NCI-H748 (cell line): ENCODE results near the gene MTMR11.

ENCODE experiments used
- DNase-seq: peaks from one replicate; lab custom pipeline; 2025; ENCODE audit not compliant: unreplicated experiment; lab: John Stamatoyannopoulos, UW

The MTMR11 gene

DNA sequence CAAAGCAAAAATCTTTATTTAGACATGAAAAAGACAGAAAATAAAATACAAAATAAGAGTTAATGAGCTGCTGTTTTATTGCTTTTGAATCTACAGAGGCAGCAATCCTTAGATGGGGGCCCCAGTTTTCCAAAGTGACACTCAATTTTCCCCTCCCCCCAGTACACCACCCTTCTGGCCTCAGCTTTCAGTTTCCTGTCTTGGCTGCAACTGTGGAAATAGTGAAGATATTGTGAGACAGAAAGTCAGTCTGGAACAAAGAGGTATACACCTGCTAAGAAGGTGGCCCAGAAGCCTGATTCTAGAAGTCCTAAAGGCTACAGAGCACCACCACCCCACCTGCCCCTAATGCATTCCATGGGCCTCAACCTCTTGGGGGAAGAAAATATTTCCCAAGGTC lies 1.1 kb upstream of the MTMR11 start:
- DNase-seq, result no peak

DNA sequence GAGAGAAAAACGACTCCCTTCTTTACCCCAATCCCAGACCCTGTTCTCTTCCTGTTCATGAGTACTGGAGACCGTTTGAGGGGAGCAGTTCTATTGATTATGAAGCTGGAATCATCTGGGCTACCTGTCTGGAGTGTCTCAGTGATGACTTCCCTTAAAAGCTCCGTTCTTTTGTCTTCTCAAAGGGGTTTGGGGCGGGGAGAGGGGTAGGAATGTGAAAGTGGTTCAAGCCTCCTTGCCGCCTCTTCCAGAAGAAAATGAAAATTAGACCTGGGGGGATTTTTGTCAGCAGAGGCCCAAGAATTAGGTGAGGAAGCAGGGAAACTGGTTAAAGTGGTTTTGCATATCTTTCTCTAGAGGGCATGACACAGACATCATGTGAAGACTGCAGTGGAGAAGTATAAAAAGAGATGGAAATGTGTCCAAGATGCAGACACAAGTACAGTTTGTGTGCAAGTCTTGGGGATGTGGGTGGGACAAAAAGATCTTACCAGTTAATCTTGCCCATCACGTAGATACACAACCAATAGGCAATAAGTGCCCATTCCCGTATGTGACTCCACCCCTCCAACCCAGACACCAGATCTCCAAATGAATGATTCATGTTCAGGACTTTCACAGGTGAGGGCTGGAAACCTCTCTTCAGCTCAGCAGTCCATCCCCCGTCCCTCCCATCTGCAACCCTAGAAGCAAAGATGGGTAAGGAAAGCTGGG lies 470 bp upstream of the MTMR11 start:
- peak; percentile 59 for DNase-seq

DNA sequence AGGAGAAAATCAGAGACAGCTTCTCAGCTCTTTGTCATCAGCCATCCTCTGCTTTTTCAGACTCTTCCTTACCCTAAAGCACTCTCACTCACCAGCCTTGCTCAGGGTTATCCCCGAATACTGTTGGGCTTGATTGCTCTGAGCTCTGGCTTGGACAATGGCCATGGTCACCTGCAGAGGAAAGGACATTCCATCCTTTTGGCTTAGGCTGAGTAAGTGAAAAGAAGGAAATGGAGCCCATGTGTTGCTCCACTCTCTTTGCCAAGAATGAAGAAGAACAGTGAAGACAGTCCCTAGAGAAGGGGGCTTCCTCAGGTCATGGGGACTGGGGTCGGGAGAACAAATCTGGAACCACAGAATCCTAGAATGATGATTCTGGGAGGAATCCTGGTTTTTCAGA lies 2.3 kb downstream of the MTMR11 start:
- no peak for DNase-seq

DNA sequence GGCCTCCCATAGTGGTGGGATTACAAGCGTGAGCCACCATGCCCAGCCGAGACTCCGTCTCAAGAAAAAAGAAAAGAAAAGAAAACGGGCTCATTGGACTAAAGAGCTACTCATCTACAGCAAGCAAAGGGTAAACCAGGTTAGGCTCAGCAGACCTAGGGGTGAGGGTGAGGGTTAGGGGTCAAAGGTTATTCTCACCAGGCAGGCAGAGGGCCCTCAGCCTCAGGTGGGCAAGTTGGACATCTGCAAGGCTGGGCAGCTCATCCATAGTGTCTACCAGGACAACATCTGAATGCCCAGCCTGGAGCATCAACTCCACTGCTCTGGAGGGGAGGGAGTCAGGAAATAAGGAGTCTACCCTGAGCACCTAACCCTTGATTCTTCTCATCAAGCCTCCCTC lies 3.5 kb downstream of the MTMR11 start:
- no peak for DNase-seq

DNA sequence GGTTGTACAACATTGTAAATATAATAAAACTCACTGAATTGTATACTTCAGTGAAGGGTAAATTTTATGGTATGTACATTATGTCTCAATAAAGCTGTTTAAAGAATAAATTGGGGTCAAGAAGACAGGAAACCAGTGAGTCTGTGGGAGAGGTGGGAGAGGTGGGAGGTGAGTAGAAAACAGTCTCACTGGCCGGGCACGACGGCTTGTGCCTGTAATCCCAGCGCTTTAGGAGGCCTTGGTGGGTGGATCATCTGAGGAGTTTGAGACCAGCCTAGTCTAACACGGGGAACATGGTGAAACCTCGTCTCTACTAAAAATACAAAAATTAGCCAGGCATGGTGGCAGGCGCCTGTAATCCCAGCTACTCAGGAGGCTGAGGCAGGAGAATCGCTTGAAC lies 4.2 kb downstream of the MTMR11 start:
- DNase-seq, result no peak

DNA sequence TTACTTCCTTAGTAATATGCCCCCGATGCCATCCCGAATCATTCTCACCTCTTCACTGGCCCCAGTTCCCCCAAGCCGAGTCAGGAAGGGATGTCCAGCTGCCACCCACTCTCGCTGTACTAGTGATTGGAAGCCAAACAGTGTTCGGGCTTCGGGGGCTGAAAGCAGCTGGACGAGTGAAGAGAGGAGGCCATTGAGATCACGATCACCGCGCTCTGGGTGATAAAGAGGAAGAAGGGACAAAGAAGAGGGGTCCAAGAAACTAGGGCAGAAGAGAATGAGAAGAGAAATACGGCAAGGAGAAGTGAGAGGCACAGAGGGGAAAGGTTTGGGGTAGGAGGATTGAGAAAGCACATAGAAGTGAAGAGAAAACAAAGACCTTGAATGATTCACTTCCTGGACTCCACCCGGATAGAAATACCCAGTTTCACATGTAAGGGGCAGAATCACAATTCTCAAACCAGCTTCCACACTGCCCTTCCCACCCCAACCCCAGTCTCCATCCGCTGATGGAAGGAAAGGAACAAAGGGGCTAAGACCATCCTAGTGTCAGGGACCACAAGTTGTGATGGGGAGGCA lies 5.4 kb downstream of the MTMR11 start:
- no peak for DNase-seq

DNA sequence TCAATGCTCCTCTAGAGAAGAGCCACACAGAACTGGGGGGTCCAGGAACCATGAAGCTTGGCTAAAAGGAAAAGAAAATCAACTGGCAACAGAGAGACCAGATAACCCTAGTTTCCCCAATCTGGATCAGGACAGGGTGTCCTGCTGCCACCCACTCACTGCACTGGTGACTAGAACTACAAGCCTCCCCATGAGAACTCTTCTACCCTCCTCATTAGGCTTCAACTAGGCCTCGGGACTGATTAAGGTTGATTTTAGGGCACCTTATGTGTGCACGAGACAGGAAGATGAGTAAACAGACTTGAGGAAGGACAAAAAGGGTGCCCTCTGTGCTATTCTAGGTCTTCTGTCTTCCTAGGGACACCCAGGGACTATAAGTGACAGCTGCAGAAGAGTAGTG lies 6.8 kb downstream of the MTMR11 start:
- DNase-seq, result no peak

DNA sequence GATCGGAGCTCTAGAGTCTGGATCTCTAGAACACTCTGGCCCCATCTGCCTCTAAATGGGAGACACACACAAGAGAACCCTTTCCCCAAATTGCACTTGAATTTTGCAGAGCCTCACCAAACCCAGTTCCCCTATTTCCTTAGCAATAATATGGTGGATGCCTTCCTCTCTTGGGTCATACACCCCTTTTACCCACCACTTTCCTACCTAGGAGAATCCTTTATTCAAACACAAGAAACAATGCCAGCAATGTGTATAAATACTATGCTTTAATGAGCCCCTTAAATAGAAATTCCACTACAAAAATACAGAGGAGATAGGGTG lies 8.3 kb downstream of the MTMR11 start:
- no peak for DNase-seq

DNA sequence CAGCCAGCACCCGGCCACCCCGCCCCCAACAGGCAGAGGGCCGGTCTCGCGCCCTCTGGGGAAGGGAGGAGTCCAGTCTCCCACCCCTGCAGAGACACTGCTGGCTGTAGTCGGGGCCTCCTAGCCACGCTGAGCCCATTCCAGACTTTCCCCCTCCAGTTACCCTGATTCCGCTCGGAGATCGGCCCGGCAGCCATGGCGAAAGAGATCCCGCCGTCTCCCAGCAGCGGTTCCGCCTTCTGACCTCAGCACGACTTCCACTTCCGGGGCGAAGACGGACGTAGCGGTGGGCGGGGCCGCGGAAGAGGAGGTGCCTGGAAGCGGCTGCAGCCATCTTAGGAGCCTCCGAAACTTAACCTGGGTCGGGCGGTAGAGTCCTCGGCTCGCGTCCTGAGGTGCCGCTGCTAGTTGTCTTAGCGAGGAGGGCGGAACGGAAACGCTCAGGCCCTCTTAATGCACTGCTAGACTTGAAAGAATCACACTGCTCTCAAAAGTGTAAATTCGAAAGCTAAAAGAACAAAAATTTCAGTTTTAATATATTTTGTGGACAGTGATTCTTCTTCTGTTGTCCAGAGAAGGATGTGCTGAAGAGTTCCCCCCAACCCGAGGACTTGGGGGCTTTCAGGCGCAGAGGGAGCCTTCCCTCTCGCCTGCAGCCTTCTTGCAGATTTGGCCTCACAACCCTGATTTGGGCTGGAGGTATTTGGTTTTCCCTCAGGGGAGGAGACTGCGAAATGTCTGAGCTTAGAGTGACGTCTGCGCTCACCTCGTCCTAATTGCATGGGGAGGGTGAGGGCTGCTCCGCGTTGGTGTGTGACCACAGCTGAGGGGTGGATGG lies 8.9 kb downstream of the MTMR11 start, which contains the start of gene SF3B4:
Gene SF3B4, minus strand, starts transcription at position 241 of the 838 bp plus-strand sequence. Its CDS starts 44 bp downstream, at position 197.
- peak; percentile 96 for DNase-seq

DNA sequence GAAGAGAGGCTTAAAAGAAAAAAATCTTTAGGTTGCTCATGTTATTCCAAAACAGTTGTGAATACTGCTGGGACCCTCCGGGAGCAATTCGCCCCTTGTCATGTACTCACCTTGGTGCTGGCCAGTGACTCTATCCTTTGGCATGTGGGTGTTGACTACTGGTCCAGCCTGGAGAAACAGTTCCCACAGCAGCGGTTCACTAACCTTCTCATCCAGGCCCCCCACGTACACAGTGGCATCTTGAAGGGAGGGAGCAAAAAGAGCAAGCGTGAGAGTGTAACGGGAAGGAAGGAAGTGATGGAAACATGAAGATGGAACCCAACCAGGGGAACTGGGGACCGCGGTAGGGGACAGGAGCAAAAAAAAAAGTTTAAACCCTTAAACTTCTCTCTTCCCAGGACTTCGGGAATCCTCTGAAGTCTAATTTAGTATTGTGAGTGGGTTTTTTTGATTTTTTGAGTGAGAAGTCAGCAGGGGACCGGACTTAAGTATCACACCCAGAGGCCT lies 9.6 kb downstream of the MTMR11 start:
- DNase-seq, result no peak

DNA sequence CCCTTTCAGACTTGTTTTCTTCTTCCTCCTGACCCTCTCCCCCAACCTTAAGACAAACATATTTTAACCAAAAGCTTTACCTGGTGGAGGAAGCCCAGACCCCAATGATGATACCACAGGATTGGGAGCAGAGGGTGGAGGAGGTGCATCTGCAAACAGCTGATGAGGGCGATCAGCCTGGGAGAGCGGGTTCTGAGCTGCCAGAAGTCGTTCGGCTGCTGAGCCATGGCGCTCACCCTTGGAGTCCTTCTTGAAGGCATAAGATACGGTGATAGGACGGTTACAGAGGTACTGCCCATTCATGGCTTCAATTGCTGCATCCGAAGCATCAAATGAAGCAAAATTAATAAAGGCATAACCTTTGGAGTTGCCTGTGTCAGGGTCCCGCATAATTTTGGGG lies 10.4 kb downstream of the MTMR11 start:
- no peak for DNase-seq

DNA sequence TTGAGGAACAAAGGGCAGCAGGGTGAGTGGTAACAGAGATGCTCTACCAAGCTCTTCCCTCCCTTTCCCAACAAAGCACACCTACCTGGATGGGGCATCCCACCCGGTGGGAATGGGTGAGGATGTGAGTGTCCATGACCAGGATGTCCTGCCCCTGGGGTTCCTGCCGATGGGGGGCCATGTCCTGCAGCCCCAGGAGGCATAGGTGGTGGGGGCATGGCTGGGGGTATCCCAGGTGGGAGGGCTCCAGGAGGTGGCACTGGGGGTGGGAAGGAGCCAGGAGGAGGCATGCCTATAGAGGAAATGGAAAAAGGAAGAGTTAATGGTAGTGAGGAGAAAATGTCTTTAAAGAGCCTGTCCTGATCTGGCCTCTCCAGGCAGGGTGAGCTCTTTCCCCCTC lies 10.9 kb downstream of the MTMR11 start:
- DNase-seq, result no peak

DNA sequence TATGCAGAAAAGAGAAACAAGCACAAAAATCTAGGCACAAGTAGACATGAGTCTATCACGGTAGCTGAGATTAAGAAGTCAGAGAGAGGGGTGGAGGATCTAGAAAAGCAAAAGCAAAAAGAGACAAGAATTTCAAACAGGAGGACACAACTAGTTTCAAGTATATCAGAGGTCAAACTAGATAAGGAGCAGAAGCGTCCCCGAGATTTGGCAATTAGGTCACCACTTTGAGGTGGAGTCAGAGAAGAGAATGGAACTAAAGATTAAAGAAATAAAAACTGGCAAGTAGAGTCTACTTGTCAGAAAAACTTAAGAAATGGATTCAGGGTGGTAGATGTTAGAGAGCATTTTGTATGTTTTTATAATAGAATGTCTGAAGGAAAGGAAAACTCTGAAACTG lies 11.3 kb downstream of the MTMR11 start:
- DNase-seq, result no peak

DNA sequence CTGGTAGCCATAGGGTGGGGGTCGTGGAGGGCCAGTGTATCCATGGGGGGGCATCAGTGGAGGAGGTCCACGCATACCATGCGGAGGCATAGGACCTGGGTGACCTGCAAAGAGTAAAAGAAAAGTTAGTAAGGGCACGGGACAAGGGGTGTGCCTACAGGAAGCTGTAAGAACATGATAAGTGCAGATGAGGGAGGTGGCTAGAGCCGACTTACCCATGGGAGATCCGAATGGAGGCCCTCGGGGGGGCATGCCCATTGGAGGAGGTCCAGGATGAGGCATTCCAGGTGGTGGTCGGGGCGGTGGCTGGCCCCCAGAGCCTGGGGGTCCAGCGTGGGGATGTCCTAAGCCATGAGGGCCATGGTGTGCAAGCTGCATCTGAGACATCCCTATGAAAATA lies 13.1 kb downstream of the MTMR11 start:
- DNase-seq, result no peak

DNA sequence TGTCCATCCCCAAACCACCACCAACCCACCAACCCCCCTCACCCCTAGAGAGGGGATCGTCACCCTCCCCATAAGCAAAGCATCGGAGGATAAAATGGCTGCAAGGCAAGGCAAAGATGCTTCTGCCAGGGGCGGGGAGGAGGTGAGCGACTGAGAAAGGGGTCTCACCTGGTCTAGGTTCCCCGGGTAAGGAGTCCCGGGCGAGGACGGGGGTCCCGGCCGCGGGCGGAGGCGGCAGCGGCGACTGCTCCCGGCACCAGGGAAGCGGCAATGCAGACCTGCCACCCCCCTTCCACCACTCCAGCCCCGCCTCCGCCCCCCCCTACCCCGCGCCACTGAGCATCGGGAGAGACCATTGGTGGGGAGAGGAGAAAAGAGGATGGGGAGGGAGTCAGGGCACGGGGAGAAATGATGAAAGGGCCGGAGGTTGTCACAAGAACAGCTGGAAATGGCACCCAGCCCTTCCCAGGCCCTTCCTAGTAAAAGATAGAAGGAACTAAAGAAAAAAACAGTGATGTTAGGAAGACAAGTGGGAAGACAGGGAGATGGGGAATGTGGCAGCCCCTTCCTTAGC lies 19.0 kb downstream of the MTMR11 start, which contains the start of gene SV2A:
Gene SV2A, minus strand, starts transcription at position 274 of the 574 bp plus-strand sequence. CDS start 4,004 bp downstream, outside the sequence.
- DNase-seq, result peak; percentile 84

DNA sequence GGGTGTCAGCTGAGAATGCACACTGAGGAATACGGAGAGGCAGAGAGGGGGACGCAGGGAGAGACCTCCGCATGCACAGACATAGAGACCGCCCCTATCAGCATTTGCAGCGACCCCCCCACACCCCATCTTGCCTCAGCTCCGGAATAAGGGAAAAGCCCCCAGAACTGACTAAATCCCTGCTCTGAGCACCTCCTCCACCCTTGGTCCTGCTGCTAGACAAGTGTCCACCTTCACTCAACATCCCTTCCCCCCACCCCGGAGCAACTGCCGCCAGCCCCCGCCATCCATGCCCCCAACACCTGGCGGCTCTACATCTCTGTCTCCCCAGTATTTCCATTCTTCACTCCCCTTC lies 19.8 kb downstream of the MTMR11 start:
- no peak for DNase-seq

DNA sequence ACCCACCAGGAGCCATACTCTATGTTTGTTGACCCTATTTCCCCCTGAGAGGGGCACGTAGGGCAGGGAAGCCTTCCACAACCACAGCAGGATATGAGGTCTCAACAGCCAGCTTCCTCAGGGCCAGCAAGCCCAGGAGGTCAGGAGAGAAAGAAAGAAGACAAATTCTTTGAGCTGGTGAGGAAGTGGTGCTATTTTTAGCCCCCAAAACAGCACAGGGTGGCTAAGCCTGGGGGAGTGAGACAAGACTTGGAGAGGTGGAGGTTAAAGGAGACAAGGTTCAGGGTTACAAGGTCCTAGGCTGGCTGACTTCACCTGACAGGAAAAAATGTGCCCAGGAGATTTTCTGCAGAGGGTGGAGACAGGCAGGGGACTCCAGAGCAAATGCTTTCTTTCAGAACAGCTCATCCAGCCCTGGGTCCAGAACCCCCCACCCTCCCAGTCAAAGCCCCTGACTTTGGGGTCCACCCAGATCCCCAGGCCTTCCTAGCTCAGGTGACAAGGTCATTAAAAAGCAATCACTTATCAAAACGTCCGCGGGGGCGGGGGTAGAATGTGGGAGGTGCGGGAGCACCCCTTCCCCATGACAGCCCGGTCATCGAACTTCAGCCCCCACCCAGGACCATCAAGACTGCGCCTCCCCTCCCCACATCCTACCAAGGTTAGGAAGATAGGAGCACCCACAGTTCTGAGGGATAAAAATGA lies 20.3 kb downstream of the MTMR11 start:
- DNase-seq, result no peak

DNA sequence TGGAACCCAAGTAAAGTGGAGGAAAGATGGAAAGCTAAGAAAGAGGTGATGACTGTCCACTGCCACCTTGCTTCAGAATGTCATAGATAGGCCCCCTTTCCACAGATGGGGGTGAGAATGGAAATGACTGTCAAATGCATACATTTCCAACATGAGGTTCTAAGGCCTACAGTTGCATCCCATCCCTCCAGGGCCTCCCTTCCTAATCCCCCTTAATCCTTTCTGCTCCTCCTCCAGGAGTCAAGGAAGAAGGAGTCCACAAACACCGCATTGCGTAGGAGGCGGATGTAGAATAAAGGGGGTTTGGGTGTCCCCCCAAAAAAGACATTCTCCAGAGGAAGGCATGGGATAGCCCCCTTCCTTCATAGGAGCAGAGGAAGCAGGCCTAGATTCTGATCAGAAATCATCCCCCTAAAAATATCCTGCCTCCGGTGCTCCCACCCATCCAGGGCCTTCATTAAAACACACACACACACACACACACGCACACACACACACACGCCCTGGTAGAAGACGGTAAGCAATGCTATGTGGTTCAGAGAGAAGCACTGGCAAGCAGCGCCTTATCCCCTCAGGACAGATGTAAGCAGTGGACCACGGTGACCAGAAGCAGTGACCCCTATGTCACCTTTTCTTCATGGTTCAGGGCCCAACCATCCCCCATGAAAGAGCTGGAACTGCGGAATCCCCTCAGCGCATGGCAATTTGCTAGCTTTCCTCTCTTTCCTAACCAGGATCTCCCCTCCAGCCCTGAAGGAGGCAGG lies 21.1 kb downstream of the MTMR11 start:
- DNase-seq, result no peak

DNA sequence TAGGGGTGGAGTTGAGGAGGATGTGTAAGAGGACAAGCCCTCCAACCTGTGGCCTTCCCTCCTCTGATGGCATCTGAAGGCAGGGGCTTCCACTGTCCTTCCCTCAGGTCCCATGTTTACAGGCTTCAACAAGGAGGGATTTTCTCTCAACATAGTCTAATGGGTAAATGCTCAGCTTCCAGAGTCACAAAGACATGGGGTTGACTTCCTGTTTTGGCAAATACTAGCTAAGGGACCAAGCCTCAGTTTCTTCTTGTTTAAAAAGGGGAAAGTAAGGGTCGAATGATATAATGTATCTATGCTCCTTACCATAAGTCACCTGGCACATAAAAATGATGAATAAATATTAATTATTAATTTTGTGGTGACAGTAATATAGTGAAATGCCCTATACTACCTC lies 22.1 kb downstream of the MTMR11 start:
- no peak for DNase-seq

DNA sequence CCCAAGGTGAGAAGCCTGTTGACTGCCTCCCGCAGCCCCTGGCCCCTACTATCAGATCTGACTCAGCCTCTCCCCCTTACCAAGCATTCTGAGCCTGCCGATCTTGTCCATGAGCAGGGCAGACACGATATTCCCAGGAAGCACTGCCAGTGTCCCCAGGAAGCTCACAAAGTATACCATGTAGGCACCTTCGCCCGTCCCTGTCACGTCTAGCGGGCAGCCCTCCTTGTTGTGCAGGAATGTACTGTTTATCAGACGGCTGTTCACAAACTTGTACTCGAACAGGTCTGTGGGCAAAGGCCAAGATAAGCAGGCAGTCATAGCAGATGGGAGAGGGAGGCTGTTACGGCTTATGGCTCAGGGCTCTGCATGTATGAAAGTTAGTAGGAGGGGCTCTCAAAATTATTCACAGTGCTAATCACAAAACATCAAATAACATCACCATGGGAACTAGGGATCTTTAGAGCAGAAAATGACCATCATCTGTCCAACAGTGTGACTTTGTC lies 30.1 kb downstream of the MTMR11 start:
- DNase-seq, result no peak
